GM21529 (cell line): ENCODE measurements around the gene ATL3.
"Not testable (repeated sequence)": the region's sequence is repeated elsewhere in the genome, so short reads cannot be mapped to it uniquely, and the experiment has no call there.

Source experiments
- ATAC-seq: cut with Tn5 transposase; IDR thresholded peaks from one replicate; pipeline ENCODE4 v1.9.1; 2021; ENCODE audit not compliant: unreplicated experiment

Gene ATL3

GRCh38 chr11:63682066-63683021 lies 11.2 kb upstream of the ATL3 start:
- peak; percentile 16 for ATAC-seq

GRCh38 chr11:63681321-63682065 lies 10.3 kb upstream of the ATL3 start, which contains the start of gene RTN3:
Gene RTN3 (plus strand): TSS chr11:63681500. CDS start chr11:63681637, 137 bp downstream.
- peak; percentile 81 for ATAC-seq

- no peak for ATAC-seq
Measured at GRCh38 chr11:63680834-63681320, 9.7 kb upstream of the ATL3 start.

- ATAC-seq: no peak
Measured at GRCh38 chr11:63673579-63673978, 2.4 kb upstream of the ATL3 start.

- no peak for ATAC-seq
Measured at GRCh38 chr11:63672936-63673539, 1.9 kb upstream of the ATL3 start.

- ATAC-seq: no peak
Measured at GRCh38 chr11:63672156-63672463, 934 bp upstream of the ATL3 start.

- ATAC-seq: peak; percentile 36
Measured at GRCh38 chr11:63670433-63671321, 499 bp downstream of the ATL3 start.

GRCh38 chr11:63670096-63670432 lies 1.1 kb downstream of the ATL3 start:
- no peak for ATAC-seq

GRCh38 chr11:63667995-63668795 lies 3.0 kb downstream of the ATL3 start:
- no peak for ATAC-seq

- no peak for ATAC-seq
Measured at GRCh38 chr11:63666874-63667273, 4.3 kb downstream of the ATL3 start.

GRCh38 chr11:63663809-63664208 lies 7.4 kb downstream of the ATL3 start:
- ATAC-seq: no peak

GRCh38 chr11:63660972-63661371 lies 10.2 kb downstream of the ATL3 start:
- ATAC-seq: no peak

- no peak for ATAC-seq
Measured at GRCh38 chr11:63652671-63653070, 18.5 kb downstream of the ATL3 start.

- ATAC-seq: no peak
Measured at GRCh38 chr11:63643205-63643604, 28.0 kb downstream of the ATL3 start.

GRCh38 chr11:63641727-63642126 lies 29.4 kb downstream of the ATL3 start:
- no peak for ATAC-seq

- ATAC-seq: no peak
Measured at GRCh38 chr11:63639199-63639832, 31.9 kb downstream of the ATL3 start.

- ATAC-seq: not testable (repeated sequence)
Measured at GRCh38 chr11:63638436-63638835, 32.7 kb downstream of the ATL3 start.

- ATAC-seq: no peak
Measured at GRCh38 chr11:63635762-63636465, 35.3 kb downstream of the ATL3 start.

GRCh38 chr11:63629426-63629825 lies 41.8 kb downstream of the ATL3 start:
- no peak for ATAC-seq
